ENCODE results near the gene SESN3.

The SESN3 gene

GRCh38 chr11:95128602-95129001, 102.4 kb downstream of the SESN3 start:
- no peak for DNase-seq (ENCODE audit: low read depth in 2 of 2)
- TF ChIP-seq CTCF (IDR thresholded peaks at IDR 0.05; ENCODE audit: low read depth, low read length), result no peak
- H3K4me3 ChIP-seq (replicated peaks in 1 of 2; ENCODE audit: low read depth in 2 of 2, low read length in 2 of 2), result no peak overlapping the region

- H3K4me3 ChIP-seq (replicated peaks in 1 of 2; ENCODE audit: low read depth in 2 of 2, low read length in 2 of 2), result no peak overlapping the region
- TF ChIP-seq CTCF (IDR thresholded peaks at IDR 0.05; ENCODE audit: low read depth, low read length), result no peak
- no peak for DNase-seq (ENCODE audit: low read depth in 2 of 2)
Observed at GRCh38 chr11:95123556-95123955, 107.4 kb downstream of the SESN3 start.

- DNase-seq (ENCODE audit: low read depth in 2 of 2), result no peak
- H3K4me3 ChIP-seq (replicated peaks in 1 of 2; ENCODE audit: low read depth in 2 of 2, low read length in 2 of 2), result no peak overlapping the region
Observed at GRCh38 chr11:95121698-95122097, 109.3 kb downstream of the SESN3 start.

GRCh38 chr11:95119361-95120060, 111.5 kb downstream of the SESN3 start:
- no peak for TF ChIP-seq CTCF (IDR thresholded peaks at IDR 0.05; ENCODE audit: low read depth, low read length)
- H3K4me3 ChIP-seq (replicated peaks in 1 of 2; ENCODE audit: low read depth in 2 of 2, low read length in 2 of 2), result no peak overlapping the region
- DNase-seq (ENCODE audit: low read depth in 2 of 2), result no peak

More at GRCh38 chr11:95121698-95122097, 109.3 kb downstream of the SESN3 start:
- TF ChIP-seq CTCF (IDR thresholded peaks at IDR 0.05; ENCODE audit: low read depth, low read length), result no peak

GRCh38 chr11:95115597-95115996, 115.4 kb downstream of the SESN3 start:
- TF ChIP-seq CTCF (IDR thresholded peaks at IDR 0.05; ENCODE audit: low read depth, low read length), result no peak
- DNase-seq (ENCODE audit: low read depth in 2 of 2), result no peak

More at GRCh38 chr11:95115597-95115996, 115.4 kb downstream of the SESN3 start:
- no peak overlapping the region for H3K4me3 ChIP-seq (replicated peaks in 1 of 2; ENCODE audit: low read depth in 2 of 2, low read length in 2 of 2)

Data from cardiac fibroblast (primary cell).